Neural cell (in vitro differentiated cells): ENCODE measurements around the gene TMCC1. TPM values are rescaled to one million over a fixed set of nuclear protein-coding genes. Genes with fewer than 3 reads are reported as not detected.
"Not testable (repeated sequence)": the region's sequence is repeated elsewhere in the genome, so short reads cannot be mapped to it uniquely, and the experiment has no call there.

Experiments used
- H2AFZ ChIP-seq: fragments of 200-600, 300-800 bp; sonication (generic), shearing (Covaris generic); 2 replicates; pipeline ENCODE4 v1.6.0; 2014; ENCODE audit warnings: low read depth, mild to moderate bottlenecking, antibody characterized with exemption, low read length, moderate library complexity
- H3F3A ChIP-seq: fragments of 200-600 bp; shearing (Covaris generic); 2 replicates; pipeline ENCODE4 v1.6.1; 2016; ENCODE audit warnings: mild to moderate bottlenecking, moderate library complexity, mixed read lengths, antibody characterized with exemption, low read length; ENCODE audit not compliant: insufficient read depth, poor library complexity, severe bottlenecking
- H3K27ac ChIP-seq: fragments of 200-600, 300-800 bp; sonication (generic), shearing (Covaris generic); 2 replicates; pipeline ENCODE4 v1.5.1; 2014; ENCODE audit warnings: mild to moderate bottlenecking, low read length, moderate library complexity
- H3K27me3 ChIP-seq: fragments of 300-800, 200-600 bp; sonication (generic), shearing (Covaris generic); 2 replicates; pipeline ENCODE4 v1.6.0; 2014; ENCODE audit warnings: mild to moderate bottlenecking, low read depth, low read length, moderate library complexity; ENCODE audit not compliant: insufficient read depth
- H3K36me3 ChIP-seq: fragments of 300-800, 200-600 bp; sonication (generic), shearing (Covaris generic); 2 replicates; pipeline ENCODE4 v1.5.1; 2014; ENCODE audit warnings: mild to moderate bottlenecking, antibody characterized with exemption, low read length, moderate library complexity; ENCODE audit not compliant: insufficient read depth
- H3K4me2 ChIP-seq: fragments of 300-800, 200-600 bp; sonication (generic), shearing (Covaris generic); 2 replicates; pipeline ENCODE4 v1.6.0; 2014; ENCODE audit warnings: mild to moderate bottlenecking, low read length
- H3K4me3 ChIP-seq: fragments of 300-800, 200-600 bp; sonication (generic), shearing (Covaris generic); 2 replicates; pipeline ENCODE4 v1.5.1; 2014; ENCODE audit warnings: mild to moderate bottlenecking, low read length, moderate library complexity
- H3K79me2 ChIP-seq: fragments of 200-600 bp; shearing (Covaris generic); replicated peaks from 2 replicates; pipeline ENCODE4 v1.6.0; 2014; ENCODE audit warnings: mild to moderate bottlenecking, low read length, moderate library complexity; ENCODE audit not compliant: insufficient read depth
- H3K9ac ChIP-seq: fragments of 300-800, 200-600 bp; sonication (generic), shearing (Covaris generic); 2 replicates; pipeline ENCODE4 v1.6.1; 2016; ENCODE audit warnings: mild to moderate bottlenecking, low read length, mixed read lengths
- H3K9me2 ChIP-seq: fragments of 200-600 bp; shearing (Covaris generic); 2 replicates; pipeline ENCODE4 v1.6.1; 2016; ENCODE audit warnings: mild to moderate bottlenecking, low read length, mixed read lengths; ENCODE audit not compliant: insufficient read depth
- H3K9me3 ChIP-seq: fragments of 200-600, 300-800 bp; sonication (generic), shearing (Covaris generic); 2 replicates; pipeline ENCODE4 v1.6.1; 2016; ENCODE audit warnings: mild to moderate bottlenecking, mixed run types, low read length, moderate library complexity, mixed read lengths
- H4K20me1 ChIP-seq: fragments of 200-600 bp; shearing (Covaris generic); 2 replicates; pipeline ENCODE4 v1.6.1; 2016; ENCODE audit warnings: mild to moderate bottlenecking, mixed run types; ENCODE audit not compliant: insufficient read depth
- CTCF ChIP-seq: fragments of 450-650 bp; IDR thresholded peaks from 2 replicates; pipeline ENCODE4 v1.5.1; 2014; ENCODE audit warnings: antibody characterized with exemption, mild to moderate bottlenecking, moderate library complexity; ENCODE audit not compliant: poor library complexity, severe bottlenecking
- EP300 ChIP-seq: fragments of 450-650 bp; conservative IDR thresholded peaks from 2 replicates; pipeline ENCODE4 v1.6.1; 2014; ENCODE audit warnings: antibody characterized with exemption, mild to moderate bottlenecking, moderate library complexity; ENCODE audit not compliant: poor library complexity, severe bottlenecking
- EZH2 ChIP-seq: fragments of 200-600, 300-800 bp; shearing (Covaris generic), sonication (generic); IDR thresholded peaks from 2 replicates; pipeline ENCODE4 v1.6.1; 2014; ENCODE audit warnings: antibody characterized with exemption, low read length, borderline replicate concordance, mild to moderate bottlenecking; ENCODE audit not compliant: insufficient read depth, poor library complexity, severe bottlenecking
- MXI1 ChIP-seq: fragments of 450-650 bp; conservative IDR thresholded peaks from 2 replicates; pipeline ENCODE4 v1.6.1; 2014; ENCODE audit warnings: antibody characterized with exemption, mild to moderate bottlenecking; ENCODE audit not compliant: poor library complexity, severe bottlenecking
- POLR2AphosphoS5 ChIP-seq: IDR thresholded peaks from 2 replicates; pipeline ENCODE4 v1.6.1; 2012
- RAD21 ChIP-seq: fragments of 450-650 bp; conservative IDR thresholded peaks from 2 replicates; pipeline ENCODE4 v1.6.1; 2014; ENCODE audit warnings: antibody characterized with exemption, mild to moderate bottlenecking, moderate library complexity
- REST ChIP-seq: IDR thresholded peaks from 2 replicates; pipeline ENCODE4 v1.6.1; 2012; ENCODE audit warnings: borderline replicate concordance
- SMC3 ChIP-seq: fragments of 450-650 bp; conservative IDR thresholded peaks from 2 replicates; pipeline ENCODE4 v1.6.1; 2014; ENCODE audit warnings: antibody characterized with exemption, mild to moderate bottlenecking, moderate library complexity; ENCODE audit not compliant: poor library complexity
- TAF1 ChIP-seq: IDR thresholded peaks from 2 replicates; pipeline ENCODE4 v1.6.1; 2012; ENCODE audit warnings: low read depth
- polyA plus RNA-seq: library from polyadenylated mRNA; depleted of rRNA; stranded (reverse); fragments of >200 nt; gene quantifications from 2 replicates; pipeline ENCODE4 v1.2.3, GENCODE V29; 2014

The TMCC1 gene
- polyA plus RNA-seq, 1 donor from 2014 or later, result 25.0 TPM

- Histone ChIP-seq H3K9me3 (peaks cover 5% of the 10 kb centered on the region), H3K27me3 (no peaks in the 10 kb centered on the region), H3K9ac (no peak overlapping the region), H3K36me3 (no peaks in the 10 kb centered on the region), H3K9me2 (no peaks in the 10 kb centered on the region), H3K4me2 (no peak overlapping the region), H2AFZ (no peak overlapping the region), H3K4me3 (no peak overlapping the region), H4K20me1 (no peaks in the 10 kb centered on the region), H3F3A (no peaks in the 10 kb centered on the region), H3K27ac (no peak overlapping the region), H3K79me2 (no peaks in the 10 kb centered on the region)
- no peak for TF ChIP-seq REST
- no peak for TF ChIP-seq EZH2
- TF ChIP-seq RAD21, result no peak
- TF ChIP-seq SMC3, result no peak
Measured at GRCh38 chr3:129911261-129911861, 17.9 kb upstream of the TMCC1 start.

- not testable (repeated sequence) for H4K20me1 ChIP-seq, H3F3A ChIP-seq, H3K36me3 ChIP-seq, H3K79me2 ChIP-seq, H3K9me2 ChIP-seq, H3K9me3 ChIP-seq, H3K4me2 ChIP-seq, H2AFZ ChIP-seq, H3K9ac ChIP-seq, H3K27me3 ChIP-seq, H3K4me3 ChIP-seq, H3K27ac ChIP-seq
Measured at GRCh38 chr3:129909235-129909634, 15.7 kb upstream of the TMCC1 start.

GRCh38 chr3:129908417-129908816 lies 14.9 kb upstream of the TMCC1 start:
- Histone ChIP-seq H3K9ac (no peak overlapping the region), H2AFZ (no peak overlapping the region)

More at GRCh38 chr3:129908417-129908816, 14.9 kb upstream of the TMCC1 start:
- TF ChIP-seq EP300 (no peak), EZH2 (no peak), POLR2AphosphoS5 (no peak), TAF1 (no peak), MXI1 (no peak), RAD21 (no peak), CTCF (no peak), SMC3 (no peak), REST (no peak)
- no peaks in the 10 kb centered on the region for H3K27me3 ChIP-seq
- H3K9me3 ChIP-seq, result peaks cover 5% of the 10 kb centered on the region
- no peaks in the 10 kb centered on the region for H3K9me2 ChIP-seq
- H3K4me3 ChIP-seq, result no peak overlapping the region
- H3K79me2 ChIP-seq, result no peaks in the 10 kb centered on the region
- H3K27ac ChIP-seq, result no peak overlapping the region
- H3F3A ChIP-seq, result no peaks in the 10 kb centered on the region
- H4K20me1 ChIP-seq, result no peaks in the 10 kb centered on the region
- no peaks in the 10 kb centered on the region for H3K36me3 ChIP-seq
- H3K4me2 ChIP-seq, result no peak overlapping the region
